ENCODE measurements around the gene UBIAD1.
"Not testable (repeated sequence)": the region's sequence is repeated elsewhere in the genome, so short reads cannot be mapped to it uniquely, and the experiment has no call there.

UBIAD1 gene

DNA sequence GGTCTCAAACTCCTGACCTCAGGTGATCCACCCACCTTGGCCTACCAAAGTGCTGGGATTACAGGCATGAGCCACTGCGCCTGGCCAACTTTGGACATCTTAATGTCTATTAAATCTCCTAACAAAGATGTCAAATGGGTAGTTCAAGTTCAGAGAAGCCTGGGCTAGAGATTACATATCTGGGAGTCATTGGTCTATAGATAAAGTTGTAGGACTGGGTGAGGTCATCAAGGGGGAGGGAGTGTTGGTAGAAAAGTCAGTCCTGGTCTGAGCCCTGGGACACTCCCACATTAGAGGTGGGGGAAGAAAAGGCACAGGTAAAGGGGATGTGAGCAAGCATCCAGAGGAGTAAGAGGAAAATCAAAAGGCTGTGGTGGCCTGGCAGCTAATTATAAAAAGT is 6.6 kb downstream of the UBIAD1 start:
- no peak for DNase-seq (ENCODE audit: low read depth in 2 of 2)

DNA sequence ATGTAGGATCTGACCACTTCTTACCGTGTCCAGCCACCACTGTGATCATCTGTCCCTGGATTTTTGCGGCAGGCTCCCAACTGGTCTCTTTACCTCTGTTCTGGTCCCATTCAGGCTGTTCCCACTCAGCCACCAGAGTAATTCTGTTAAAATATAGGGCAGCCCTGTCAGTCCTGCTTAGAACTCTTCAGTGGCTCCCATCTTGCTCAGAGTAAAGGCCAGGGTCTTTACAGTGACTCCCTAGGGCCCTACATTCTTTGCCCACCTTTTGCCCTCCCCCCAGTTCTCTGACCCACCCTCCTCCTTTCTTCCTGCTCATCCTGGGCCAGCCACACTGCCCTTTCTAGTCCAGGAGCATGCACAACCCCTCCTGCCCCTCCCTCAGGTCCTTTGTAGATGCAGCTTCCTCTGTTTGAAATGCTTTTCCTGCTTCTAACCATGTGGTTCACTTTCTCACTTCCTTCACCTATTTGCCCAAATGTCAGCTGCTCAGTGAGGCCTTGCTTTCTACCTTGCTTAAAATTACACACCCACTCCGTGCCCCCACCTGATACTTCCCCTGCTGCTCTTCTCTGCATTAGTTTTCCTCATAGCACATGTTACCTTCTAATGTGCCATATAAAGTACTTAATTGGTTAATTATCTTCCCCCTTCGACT is 7.8 kb downstream of the UBIAD1 start:
- DNase-seq (ENCODE audit: low read depth in 2 of 2), result no peak

DNA sequence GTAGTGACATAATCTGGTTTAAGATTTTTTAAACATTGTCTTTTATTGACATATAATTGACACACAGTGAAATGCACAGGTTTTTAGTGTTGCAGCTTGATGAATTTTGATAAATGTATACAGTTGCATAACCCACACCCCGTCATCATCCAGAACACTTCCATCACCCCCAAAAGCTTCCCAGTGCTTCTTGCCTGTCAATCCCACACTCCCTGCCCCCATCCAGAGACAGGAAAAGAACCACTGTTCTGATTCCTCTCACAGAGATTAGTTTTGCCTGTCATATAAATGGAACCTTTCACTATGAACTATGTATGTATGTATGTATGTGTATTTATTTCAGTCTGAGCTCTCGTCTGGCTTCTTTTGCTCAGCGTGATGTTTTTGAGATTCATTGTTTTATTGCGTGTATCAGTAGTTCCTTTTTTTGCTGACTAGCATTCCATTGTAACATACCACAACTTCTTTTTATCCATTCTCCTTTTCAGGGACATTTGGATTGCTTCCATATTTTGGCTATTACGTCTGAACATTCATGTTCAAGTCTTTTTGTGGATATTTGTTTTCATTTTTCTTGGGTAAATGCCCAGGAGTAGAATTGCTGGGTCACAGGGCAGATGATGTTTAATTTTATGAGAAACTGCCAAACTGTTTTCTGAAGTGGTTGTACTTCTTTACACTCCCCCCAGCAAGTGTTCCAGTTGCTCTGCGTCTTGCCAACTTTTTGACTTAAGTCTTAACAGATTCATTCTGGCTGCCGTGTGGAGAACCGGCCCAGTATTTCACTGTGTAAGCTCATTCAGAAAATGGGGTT is 8.7 kb downstream of the UBIAD1 start:
- DNase-seq (ENCODE audit: low read depth in 2 of 2), result no peak

DNA sequence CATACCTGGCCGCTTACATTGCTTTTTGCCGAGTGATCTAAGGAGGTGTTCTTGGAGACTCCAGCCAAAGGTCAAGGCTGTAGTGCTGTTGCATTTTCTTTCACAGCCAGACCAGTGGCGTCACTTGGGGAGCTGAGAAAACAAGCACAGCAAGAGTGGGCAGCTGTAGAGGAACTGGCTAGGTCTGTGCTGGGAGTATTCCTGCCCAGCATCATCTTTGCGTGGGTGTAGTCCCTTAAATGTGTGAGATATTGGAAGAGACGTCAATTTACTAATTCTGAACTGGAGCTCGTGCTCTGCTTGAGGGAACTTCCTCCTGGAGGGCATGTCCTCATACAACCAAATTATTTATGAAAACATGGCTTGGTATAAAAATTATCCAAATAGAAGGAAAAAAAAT is 10.2 kb downstream of the UBIAD1 start:
- DNase-seq (ENCODE audit: low read depth in 2 of 2), result no peak

DNA sequence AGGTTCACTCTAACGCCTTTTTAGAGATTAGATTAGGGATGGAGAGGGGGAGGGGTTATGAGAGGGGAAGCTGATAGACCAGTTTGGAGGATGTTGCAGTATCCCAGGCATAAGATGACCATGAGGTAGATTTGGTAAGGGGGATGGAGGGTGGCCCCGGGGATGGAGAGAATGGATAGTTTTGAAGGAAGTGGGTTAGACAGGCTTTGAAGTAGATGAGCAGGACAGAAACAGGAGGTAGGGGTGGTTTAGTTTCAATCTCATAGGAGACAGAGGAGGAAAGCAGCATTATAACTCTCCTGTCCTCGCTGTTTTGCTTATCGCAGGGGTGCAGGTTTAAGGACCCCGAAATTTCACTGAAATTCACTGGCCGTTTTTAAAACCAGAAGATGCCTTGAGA is 11.8 kb downstream of the UBIAD1 start:
- no peak for DNase-seq (ENCODE audit: low read depth in 2 of 2)

DNA sequence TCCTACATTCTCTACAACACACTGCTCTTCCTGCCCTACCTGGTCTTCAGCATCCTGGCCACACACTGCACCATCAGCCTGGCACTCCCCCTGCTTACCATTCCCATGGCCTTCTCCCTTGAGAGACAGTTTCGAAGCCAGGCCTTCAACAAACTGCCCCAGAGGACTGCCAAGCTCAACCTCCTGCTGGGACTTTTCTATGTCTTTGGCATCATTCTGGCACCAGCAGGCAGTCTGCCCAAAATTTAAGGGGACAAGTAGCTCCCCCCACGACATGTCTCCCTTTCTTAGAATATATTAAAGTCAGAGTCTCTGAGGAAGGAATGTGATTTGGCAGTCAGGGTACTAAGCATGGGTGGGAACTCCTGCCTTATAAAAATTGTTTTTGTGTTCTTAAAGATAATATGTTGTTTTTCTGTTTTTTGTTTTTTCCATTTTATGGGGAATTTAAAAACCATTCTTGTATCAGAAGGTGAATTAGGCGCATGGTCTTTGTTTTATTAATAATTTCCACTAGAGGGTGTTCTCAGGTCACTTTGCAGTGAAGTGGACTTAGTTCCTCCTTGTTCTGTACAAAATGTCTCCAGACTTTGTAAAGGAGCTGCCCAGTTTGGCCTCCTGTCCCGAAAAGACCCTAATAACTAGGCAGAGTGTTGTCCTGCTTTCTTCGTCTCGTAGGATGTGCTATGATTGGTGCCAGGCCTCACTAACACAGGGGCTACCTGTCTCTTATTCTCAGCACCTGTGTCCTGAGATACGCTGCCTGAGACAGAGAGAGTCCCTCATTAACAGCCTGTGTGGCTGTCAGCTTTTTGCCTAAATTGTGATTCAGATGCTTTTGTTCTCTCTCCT is 13.1 kb downstream of the UBIAD1 start:
- DNase-seq (ENCODE audit: low read depth in 2 of 2), result no peak

DNA sequence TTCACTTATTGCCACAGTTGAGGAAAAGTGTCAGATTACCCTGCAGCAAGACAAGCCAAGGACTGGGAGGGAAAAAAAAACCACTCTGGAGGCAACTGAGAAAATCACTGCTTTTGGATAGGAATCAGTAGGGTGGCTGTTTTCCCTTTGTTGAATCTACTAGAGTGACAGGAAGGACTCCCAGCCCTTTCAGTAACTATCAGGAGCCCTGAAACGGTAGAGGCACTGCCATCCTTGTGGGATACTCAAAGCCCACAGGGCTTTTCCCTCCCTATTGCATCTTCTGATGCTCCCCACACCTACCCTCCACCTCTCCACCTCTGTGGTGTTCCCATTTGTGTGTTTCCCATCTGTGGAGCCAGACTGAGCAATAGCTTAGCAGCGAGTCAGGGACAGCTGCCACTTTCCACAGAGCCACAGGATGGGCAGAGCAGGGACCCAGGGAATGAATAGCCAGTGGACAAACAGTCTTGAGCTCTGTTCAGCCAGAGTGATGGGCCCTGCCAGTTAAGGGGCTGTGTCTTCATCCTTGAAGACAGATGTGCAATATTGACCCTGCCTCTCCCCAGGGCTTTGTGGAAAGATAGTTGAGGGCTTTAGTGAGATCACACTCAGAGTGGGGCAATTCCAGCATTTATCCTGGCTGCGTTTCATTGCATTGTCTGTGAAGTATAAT is 13.9 kb downstream of the UBIAD1 start:
- no peak for DNase-seq (ENCODE audit: low read depth in 2 of 2)

DNA sequence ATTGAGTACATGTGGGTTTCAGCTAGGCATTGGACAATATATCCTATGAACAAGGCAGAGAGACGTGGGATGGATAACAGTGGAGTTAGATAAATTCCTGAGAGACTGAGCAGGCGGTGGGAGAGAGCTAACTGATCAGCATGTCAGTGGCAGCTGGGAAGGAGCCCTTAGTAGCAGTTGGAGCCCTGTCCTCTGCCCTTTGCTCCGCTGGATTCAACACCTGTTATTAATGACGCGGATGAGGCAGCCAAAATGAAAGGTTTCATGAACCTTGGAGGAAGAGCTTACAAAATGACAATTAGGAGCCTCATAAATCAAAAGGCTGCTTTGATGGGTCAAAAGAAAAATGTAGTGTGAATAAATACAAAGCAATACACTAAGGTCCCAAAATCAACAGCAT is 16.1 kb downstream of the UBIAD1 start:
- DNase-seq (ENCODE audit: low read depth in 2 of 2), result no peak

DNA sequence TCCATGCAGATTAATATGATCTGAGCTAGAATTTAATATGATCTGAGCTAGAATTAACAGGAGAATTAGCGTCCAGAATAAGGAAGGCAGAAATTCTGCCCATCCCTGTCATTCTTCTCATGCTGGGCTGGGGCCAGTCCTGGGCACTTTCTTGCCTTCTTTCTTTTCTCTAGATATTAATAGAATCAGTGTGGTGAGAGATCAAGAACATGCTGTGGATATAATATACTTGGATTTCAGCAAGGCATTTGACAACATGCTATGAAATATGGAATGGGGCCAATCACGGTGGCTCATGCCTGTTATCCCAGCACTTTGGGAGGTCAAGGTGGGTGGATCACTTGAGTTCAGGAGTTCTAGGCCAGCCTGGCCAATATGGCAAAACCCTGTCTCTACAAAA is 18.1 kb downstream of the UBIAD1 start:
- DNase-seq (ENCODE audit: low read depth in 2 of 2), result no peak

DNA sequence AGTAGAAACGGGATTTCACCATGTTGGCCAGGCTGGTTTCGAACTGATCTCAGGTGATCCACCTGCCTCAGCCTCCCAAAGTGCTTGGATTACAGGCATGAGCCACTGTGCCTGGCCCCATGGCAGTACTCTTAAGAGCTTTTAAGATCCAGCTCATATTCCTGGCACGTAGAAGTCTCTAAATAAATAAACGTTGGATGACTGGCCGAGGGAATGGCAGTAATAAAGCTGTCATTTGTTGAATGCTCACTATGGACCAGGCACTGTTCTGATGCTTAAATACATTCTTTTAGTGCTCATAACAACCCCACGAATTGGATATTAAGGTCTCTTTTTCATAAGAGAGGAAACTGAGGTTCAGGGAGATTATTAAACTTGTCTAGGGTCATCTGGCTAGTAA is 20.9 kb downstream of the UBIAD1 start:
- no peak for DNase-seq (ENCODE audit: low read depth in 2 of 2)

DNA sequence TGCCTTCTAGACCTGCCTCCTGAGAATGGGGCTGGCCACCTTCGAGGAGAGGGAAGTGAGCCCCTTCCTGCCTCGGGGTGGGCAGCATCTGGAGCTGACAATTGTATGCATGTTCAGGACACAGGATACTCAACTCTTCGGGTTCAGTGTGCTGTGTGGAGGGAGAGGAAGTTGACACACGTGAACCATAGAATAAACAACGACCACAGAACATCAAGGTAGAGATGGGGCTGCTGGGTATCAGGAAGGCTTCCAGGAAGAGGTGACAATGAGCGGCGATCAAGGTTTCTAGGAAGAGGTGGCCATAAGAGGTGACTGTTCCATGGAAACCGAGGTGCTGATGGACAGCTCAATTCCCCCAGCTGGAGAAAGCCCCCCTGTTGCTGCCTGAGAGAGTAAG is 22.0 kb downstream of the UBIAD1 start:
- no peak for DNase-seq (ENCODE audit: low read depth in 2 of 2)

DNA sequence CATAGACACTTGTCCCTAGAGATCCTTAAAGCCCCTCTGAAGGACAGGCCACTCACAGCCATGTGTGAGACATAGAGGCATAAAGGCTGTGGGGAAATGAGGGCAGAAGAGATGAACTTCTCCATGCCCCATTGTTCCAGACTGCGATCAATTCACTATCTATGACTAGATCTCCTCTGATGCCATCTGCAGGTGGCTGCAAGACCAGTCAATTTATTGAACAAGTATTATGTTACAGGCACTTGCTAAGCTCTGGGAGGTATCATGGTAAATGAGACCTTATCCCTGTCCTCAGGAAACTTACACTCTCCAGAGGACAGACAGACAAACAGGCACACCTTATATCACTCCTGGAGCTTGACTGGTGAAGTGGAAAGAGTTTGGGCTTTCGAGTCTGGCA is 22.9 kb downstream of the UBIAD1 start:
- no peak for DNase-seq (ENCODE audit: low read depth in 2 of 2)

DNA sequence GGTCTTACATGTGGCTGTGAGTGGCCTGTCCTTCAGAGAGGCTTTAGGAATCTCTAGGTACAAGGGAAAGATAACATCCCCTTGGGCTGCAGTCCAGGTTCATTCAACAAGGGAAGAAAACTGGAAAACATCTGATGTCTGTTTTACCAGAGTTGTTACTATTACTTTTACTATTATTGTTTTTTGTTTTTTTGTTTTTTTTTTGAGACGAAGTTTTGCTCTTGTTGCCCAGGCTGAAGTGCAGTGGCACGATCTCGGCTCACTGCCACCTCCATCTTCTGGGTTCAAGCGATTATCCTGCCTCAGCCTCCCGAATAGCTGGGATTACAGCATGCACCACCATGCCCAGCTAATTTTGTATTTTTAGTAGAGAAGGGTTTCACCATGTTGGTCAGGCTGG is 24.8 kb downstream of the UBIAD1 start:
- not testable (repeated sequence) for DNase-seq (ENCODE audit: low read depth in 2 of 2)

DNA sequence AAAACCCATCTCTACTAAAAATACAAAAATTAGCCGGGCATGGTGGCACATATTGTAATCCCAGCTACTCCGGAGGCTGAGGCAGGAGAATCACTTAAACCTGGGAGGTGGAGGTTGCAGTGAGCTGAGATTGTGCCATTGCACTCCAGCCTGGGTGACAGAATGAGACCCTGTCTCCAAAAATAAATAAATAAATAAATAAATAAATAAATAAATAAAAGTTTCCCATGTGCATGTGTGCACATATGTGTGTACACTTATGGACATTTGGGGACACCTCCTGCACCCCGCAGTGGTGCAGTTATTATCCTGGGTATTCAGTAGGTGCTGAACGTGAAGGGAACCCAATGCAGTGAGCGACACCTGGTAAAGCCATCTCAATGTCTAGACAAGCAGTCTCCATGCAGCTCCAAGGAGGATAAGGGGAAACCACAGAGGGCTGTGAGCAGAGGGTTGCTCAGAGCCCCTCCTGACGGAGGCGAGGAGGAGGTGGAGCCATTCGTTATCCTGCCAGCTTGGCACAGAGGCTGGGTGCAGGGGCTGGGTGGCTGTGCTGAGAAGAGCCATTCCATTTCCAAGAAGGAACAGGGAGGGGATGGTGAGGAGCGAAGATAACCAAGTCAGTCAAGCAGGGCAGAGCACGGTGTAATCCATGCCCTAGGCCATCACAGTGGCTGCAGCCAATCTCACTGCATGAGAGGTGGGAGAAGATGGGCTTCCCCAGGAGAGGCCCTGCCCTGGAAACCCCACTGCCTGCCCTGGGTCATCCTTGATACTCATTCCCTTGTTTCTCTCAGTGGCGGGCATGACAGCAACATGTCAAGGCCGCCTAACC is 25.6 kb downstream of the UBIAD1 start:
- DNase-seq (ENCODE audit: low read depth in 2 of 2), result no peak

DNA sequence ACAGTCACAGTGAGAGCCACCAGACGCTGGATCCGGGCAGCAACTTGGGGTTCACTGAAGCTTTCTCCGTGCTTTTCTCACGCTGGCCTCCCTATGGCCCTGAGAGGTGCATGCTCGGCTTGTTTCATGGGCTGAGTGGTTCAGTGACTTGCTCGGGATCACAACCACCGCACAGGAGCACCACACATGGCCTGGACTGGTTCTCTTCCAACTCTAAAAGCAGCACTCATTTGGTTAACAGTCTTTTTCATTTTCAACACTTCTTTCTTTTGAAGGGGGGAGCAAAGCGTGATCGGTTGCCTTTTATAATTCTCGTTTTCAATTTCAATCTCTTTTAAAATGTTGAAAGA is 26.2 kb downstream of the UBIAD1 start:
- DNase-seq (ENCODE audit: low read depth in 2 of 2), result no peak

DNA sequence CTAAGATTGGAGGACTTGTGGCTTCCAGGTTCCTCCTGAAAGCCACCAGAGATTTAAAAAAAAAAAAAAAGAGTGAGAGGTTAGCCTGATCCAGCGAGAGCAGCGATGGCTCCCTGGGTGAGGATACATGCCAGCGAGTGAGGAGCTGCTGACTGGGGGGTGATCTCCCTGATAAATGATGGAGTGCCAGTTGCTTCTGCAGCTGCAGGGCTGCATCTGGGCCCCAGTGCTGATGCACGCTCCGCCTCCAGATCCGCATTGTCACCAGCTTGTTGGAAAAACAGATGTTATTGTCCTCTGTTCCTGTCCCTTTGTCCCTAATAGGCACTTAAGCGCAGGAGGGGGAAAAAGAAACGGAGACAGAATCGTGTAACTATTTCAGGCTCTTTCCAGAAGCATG is 28.6 kb downstream of the UBIAD1 start:
- DNase-seq (ENCODE audit: low read depth in 2 of 2), result no peak

DNA sequence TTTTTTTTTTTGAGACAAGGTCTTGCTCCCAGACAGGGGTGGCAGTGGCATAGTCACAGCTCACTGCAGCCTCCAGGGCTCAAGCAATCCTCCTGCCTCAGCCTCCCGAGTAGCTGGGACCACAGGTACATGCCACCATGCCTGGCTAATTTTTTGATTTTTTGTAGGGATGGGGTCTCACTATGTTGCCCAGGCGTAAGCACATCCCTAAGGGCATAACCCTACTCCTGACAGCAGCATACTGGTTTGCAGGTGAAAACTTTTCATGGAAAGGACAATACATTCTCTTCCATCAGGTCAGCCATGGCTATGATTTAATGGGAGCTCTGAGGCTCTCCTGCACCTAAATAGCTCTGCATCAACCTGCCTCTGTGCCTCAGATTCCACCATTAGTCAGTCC is 29.4 kb downstream of the UBIAD1 start:
- no peak for DNase-seq (ENCODE audit: low read depth in 2 of 2)

DNA sequence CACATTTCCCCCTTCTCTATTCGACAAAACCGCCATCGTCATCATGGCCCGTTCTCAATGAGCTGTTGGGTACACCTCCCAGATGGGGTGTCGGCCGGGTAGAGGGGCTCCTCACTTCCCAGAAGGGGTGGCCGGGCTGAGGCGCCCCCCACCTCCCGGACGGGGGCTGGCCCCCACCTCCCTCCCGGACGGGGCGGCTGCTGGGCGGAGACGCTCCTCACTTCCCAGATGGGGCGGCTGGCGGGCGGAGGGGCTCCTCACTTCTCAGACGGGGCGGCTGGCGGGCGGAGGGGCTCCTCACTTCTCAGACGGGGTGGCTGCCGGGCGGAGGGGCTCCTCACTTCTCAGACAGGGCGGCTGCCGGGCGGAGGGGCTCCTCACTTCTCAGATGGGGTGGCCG is 32.5 kb downstream of the UBIAD1 start:
- DNase-seq (ENCODE audit: low read depth in 2 of 2), result not testable (repeated sequence)

DNA sequence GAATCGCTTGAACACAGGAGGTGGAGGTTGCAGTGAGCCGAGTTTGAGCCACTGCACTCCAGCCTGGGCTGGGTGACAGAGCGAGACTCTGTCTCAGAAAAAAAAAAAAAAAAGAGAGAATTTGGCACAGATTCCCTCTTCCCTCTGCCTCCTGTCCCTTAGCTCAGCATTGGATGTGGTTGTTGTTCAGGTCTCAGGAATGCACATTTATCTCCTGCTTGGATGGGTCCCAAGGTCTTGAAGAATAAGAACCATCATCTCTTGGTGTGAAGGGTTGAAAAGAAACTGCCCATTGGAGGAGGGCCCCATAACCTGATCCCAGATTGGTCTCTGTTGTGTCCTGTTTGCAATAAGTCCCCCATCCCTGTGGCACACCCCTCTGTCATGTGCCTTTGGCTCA is 34.9 kb downstream of the UBIAD1 start:
- DNase-seq (ENCODE audit: low read depth in 2 of 2), result no peak

DNA sequence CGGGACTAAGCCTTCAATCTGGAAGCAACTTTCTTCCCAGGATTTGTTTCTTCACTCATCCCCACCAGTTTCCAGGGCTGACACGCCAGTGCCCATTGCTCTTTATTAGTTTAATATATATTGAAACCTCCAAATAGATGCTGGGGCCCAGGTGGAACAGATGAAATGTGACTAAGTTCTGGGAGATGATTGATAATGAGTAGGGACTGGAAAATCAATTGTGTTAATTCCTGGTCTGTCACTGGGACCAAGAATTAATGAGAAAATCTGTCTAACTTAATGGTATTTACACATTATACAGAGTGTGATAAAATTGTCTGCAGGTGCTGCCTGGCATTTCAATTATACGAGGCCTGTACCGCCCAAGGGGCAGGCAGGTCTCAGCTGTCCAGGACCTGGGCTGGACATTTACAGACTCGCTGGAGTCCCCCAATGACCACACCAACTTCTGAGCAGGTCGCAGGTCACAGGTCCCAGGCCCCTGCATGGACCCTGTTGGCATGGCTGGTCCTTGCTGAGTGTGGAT is 35.8 kb downstream of the UBIAD1 start:
- no peak for DNase-seq (ENCODE audit: low read depth in 2 of 2)

DNA sequence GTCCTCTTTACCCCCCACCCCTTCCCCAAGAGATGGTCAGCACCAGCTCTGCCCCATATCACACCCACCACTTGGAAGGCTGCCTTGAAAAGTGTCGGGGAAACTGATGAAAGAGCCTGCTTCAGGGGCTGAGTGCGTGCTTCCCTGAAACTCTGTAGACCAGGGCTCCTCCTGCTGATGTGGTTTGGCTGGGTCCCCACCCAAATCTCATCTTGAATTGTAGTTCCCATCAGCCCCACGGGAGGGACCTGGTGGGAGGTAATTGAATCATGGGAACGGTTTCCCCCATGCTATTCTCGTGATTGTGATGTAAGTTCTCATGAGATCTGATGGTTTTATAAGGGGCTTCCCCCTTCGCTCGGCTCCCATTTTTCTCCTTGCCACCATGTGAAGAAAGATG is 36.4 kb downstream of the UBIAD1 start:
- DNase-seq (ENCODE audit: low read depth in 2 of 2), result no peak
